Measurements from ENCODE around the gene AADACL4.

- TF ChIP-seq, protein P1, sequence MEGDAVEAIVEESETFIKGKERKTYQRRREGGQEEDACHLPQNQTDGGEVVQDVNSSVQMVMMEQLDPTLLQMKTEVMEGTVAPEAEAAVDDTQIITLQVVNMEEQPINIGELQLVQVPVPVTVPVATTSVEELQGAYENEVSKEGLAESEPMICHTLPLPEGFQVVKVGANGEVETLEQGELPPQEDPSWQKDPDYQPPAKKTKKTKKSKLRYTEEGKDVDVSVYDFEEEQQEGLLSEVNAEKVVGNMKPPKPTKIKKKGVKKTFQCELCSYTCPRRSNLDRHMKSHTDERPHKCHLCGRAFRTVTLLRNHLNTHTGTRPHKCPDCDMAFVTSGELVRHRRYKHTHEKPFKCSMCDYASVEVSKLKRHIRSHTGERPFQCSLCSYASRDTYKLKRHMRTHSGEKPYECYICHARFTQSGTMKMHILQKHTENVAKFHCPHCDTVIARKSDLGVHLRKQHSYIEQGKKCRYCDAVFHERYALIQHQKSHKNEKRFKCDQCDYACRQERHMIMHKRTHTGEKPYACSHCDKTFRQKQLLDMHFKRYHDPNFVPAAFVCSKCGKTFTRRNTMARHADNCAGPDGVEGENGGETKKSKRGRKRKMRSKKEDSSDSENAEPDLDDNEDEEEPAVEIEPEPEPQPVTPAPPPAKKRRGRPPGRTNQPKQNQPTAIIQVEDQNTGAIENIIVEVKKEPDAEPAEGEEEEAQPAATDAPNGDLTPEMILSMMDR (IDR thresholded peaks at IDR 0.05): no peak
- TF ChIP-seq POLR2A (IDR thresholded peaks at IDR 0.05): no peak
Observed at GRCh38 chr1:12629985-12630760, 13.7 kb upstream of the AADACL4 start.

Measured in lower leg skin (tissue), 3 donors.